Adrenal gland (tissue), 5 donors: ENCODE data around the gene IFNL3.

ENCODE experiments used
- CTCF ChIP-seq, 6 experiments: fragments of 450-650 bp in 4 of 6; fragments of 200-600 bp in 2 of 6; sonication (generic) in 1 of 6; IDR thresholded peaks; 1 replicate in 5 of 6; 2 replicates in 1 of 6; pipeline versions ENCODE4 v1.5.1 to v1.8.0; 2016 to 2021; ENCODE audit warnings: antibody characterized with exemption in 6 of 6, mild to moderate bottlenecking in 2 of 6, moderate library complexity in 1 of 6
- POLR2A ChIP-seq, 2 donors: fragments of 450-650 bp; IDR thresholded peaks; one replicate each; pipeline ENCODE4 v1.6.1; 2017; ENCODE audit warnings: antibody characterized with exemption in 2 of 2, mild to moderate bottlenecking in 2 of 2, moderate library complexity in 1 of 2
- donor health status: DM: no; HTN: no; CAD: no.

- no peak for TF ChIP-seq POLR2A (IDR thresholded peaks at IDR 0.05)
- TF ChIP-seq CTCF (IDR thresholded peaks at IDR 0.05) = no peak
Measured at GRCh38 chr19:39270036-39270871, 25.4 kb upstream of the IFNL3 start.
